Endometrial microvascular endothelial cells (primary cell): ENCODE results near the gene VPS37C. TPM values are rescaled to one million over a fixed set of nuclear protein-coding genes. Genes with fewer than 3 reads are reported as not detected.
"Not testable (repeated sequence)": the region's sequence is repeated elsewhere in the genome, so short reads cannot be mapped to it uniquely, and the experiment has no call there.

Experiments
- in situ Hi-C: cut with HindIII; loops from 2 replicates; pipeline ENCODE4 v1.10.0; 2017; ENCODE audit warnings: low sequenced_read_pairs, low pct_unique_long_range_greater_than_20kb; ENCODE audit errors: inconsistent ontology term
- total RNA-seq: library from RNA; depleted of rRNA; stranded (reverse); fragments of >200 nt; gene quantifications from one replicate; pipeline ENCODE4 v1.2.3, GENCODE V29; 2015; ENCODE audit errors: inconsistent ontology term

The VPS37C gene
- total RNA-seq = 20.4 TPM

DNA sequence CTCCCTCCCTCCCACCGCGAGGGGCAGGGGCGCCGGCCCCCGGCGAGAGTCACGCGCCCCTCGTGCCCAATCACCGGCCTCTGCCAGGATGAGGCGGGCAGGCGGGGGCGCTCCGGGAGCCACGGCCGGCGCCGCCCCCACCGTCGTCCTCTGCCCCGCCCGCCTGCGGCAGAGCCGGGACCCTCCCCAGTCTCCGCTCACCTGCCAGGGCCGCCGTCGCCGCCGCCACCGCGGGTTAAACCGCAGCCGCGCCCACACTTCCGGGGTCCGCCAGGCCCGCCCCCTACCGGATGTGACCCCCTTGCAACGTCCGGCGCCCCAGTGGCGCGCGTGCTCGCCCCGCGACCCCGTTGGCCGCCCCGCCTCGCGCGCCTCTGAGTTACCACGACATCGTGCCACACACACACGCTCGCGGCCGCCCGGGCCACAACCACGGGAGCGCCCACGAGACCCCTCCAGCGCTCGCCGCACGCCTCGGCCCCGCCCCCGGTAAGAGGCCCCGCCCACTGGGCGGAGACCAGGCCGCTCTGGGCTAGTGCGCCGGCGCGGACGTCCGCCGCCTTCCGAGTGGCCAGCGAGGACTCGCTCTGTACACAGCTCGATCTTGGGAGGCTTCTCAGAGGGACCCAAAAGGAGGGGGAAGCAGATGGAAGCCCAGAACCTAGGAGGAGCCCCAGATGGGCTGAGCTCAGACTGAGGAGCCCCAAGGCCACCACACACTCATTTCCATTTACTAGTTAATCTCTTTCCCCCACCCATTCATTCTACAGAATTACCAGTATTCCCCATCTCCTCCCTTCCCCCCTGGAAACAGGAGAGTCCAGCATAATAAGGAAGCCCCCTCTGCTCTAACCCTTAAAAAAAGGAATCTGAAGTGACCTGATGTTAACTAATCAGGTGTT is at the start of gene VPS37C:
Gene VPS37C (minus strand): TSS at position 237 of the 902 bp plus-strand sequence. CDS start 22,597 bp downstream, outside the sequence.
- in situ Hi-C loops = no loop called here

DNA sequence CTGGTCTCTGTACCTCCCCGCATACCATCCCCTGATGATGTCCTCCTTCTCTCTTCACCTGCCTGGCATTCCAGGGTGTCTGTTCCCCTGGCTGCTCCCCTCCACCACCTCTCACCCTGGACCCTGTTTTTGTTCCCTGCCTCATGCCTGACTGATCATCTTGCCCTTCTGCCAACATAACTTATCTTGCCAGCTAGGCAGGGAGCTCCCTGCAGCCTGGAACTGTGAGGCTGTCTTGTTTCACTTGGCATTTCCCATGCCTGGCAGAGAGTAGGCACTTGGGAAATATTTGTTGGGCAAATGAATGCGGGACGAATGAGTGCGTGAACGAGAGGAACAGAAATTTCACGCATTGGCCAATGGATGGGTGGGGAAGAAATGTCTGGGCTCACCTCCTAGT is 49.4 kb upstream of the VPS37C start:
- in situ Hi-C loops = not testable (repeated sequence)

DNA sequence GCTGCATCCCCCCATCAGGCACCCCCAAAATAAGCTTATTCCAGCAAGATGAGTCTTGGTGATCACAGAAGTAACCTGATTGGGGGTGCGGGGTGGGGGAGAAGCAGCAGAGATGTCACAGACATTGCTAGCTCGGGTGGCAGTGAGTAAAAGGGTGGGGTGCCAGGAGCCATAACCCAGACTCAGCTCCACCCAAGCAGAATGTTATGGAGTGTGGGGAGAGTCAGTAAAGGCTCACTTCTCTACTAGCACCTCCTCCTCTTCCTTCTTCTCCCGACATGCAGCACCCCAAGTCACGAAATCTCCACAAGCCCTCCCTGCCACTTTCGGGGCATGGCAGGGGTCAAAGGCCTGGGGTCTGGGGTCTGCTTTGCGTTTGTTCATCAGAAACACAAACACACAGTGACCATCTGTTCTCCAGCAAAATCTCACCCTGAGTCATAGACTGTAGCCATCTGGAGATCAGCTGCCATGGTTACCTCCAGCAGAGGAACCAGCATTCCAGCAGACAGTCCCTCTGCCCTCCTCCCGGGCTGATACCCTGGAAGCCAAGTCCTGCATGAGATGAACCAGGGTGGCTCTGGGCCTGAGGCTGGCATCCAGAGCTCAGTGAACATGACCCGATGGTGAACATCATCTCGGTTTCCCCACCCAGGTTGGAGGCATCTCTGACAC is 46.5 kb upstream of the VPS37C start:
- in situ Hi-C loops = not testable (repeated sequence)

- in situ Hi-C loops = not testable (repeated sequence)
These were observed 43.4 kb upstream of the VPS37C start for GRCh38 chr11:61204502-61205059.

- in situ Hi-C loops = not testable (repeated sequence)
These were observed 42.6 kb upstream of the VPS37C start for GRCh38 chr11:61203873-61204272.

GRCh38 chr11:61202950-61203746 is 41.9 kb upstream of the VPS37C start, which contains the start of gene PGA3:
TSS of gene PGA3 (plus strand) at chr11:61203515. CDS start at chr11:61203565, 50 bp downstream.
- in situ Hi-C loops = not testable (repeated sequence)

GRCh38 chr11:61201476-61201875 is 40.2 kb upstream of the VPS37C start:
- in situ Hi-C loops = no loop called here

- in situ Hi-C loops = no loop called here
These were observed 37.8 kb upstream of the VPS37C start for GRCh38 chr11:61198948-61199523.

DNA sequence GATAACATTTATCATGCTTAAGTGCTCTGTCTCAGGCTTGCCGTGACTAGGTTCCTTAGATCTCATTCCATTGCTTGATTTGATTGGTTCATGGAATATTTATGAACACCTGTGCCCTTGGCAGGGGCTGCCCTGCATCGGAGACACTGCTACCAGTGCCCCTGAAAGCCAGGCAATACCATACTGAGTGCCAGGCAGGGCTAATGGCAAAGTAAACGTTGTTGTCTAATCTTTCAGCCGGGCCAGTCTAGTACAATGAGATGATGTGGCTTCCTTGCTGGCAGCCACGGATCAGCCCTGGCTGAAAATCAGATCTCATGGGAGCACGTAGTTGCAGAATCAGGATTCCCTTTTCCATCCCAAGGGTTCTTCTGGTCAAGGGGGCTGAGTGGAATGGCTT is 37.1 kb upstream of the VPS37C start:
- in situ Hi-C loops = no loop called here

DNA sequence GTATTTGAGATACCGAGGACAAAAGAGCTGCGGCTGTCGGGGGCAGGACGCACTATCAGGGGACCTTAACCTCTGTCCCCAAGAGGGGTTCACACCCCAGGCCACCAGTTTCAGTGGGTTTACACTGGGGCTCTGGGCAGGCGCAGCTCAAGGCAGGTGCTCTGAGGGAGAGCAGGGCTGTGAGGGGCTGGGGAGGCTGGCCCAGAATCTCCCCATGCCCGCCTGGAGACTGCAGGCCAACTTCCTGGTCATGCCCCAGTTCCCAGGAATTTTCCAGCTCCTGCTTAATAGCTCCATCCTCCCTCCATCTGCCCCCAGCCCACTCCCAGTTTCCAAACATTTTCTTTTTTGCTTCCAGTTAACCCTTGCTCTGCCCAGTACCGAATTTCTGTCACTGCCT is 34.5 kb upstream of the VPS37C start:
- in situ Hi-C loops = no loop called here

- in situ Hi-C loops = no loop called here
These were observed 33.9 kb upstream of the VPS37C start for GRCh38 chr11:61194981-61195695.

DNA sequence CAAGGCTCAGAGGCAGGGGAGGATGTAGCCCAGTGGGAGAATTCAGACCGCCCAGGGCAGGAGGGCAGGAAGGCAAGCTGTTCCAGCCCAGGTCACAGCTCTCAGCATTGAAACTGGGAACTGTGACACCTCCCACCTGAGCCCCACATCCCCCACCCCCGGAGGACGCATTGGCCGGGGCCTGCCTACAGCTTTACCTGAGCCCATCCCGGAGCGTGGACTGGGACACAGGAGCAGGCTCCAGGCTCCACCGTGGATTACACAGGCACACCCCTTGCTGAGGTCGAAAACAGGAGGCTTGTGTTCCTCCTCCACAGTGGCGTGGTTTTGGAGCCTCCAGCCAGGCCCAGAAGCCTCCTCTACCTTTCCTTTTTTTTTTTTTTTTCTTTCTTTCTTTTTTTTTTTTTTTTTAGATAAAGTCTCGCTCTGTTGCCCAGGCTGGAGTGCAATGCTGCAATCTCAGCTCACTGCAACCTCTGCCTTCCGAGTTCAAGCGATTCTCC is 33.0 kb upstream of the VPS37C start:
- in situ Hi-C loops = no loop called here

DNA sequence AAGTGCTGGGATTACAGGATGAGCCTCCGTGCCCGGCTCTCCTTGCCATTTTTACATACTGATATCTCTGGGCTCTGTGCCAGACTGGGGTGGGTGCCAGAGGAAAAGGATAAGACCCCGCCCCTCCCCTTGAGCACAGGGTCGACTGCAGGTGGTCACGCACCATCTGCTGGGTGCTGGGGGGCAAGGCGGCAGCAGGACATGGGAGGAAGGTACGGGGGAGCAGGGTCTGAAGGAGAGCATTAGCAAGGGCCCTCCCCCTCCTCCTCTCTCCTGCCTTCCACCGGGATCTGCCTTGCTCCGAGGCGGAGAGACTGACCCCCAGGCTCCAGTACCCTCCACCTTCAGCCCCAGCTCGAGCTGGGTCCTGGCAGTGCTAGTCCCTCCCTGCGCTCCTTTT is 32.4 kb upstream of the VPS37C start:
- in situ Hi-C loops = no loop called here

DNA sequence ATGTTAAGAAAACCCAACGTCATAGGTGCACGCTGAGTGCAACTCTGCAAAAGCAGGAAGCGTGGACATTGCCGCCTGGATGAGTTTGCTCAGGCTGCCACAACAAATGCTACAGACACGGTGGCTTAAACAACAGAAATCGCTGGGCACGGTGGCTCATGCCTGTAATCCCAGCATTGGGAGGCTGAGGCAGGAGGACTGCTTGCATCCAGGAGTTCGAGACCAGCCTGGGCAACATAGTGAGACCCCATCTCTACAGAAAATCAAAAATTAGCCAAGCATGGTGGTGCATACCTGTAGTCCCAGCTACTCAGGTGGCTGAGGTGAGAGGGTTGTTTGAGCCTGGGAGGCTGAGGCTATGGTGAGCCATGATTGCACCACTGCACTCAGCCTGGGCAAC is 28.7 kb upstream of the VPS37C start:
- in situ Hi-C loops = no loop called here

DNA sequence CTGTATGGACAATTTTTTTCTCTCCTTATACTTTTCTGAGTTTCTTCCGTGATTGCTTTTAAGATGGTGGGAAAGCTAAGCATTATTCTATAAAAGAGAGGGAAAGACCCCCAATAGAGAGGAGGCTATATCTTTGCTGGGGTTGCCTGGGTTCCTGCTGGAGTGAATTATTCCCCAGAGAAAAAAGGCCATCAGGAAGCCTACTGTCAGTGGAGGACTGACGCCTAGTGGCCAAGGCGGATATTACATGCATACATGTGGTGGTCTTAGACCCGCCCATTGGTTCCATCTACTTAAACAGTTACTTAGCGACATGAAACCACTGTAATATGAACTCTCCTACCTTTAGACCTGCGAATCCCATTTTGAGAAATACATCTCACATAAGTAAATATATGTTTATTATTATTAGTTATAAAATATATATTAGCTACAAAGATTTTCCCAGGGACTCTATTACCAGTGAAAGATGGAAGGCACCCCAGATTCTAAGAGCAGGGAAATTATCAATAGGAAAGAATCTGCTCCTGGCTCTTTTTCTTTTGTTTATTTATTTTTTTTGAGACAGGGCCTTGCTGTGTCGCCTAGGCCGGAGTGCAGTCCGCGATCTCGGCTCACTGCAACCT is 26.4 kb upstream of the VPS37C start:
- in situ Hi-C loops = no loop called here

DNA sequence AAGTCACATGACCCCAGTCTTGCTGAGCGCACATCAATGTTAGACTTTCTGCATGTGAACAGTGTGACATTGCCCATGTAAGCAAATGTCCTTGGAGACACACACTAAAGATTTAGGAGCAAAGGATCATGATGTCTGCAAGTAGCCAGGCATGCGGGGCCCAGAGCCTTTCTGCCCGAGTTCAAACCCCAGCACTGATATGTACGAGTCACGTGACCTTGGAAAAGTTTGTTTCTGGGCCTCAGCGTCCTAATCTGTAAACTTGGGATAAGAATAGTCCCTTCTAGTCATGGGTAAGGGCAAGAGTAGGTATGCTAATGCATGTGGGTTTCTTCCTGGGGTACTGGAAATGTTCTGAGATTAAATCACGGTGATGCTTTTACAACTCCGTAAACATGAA is 25.3 kb upstream of the VPS37C start:
- in situ Hi-C loops = no loop called here

GRCh38 chr11:61183645-61184044 is 22.4 kb upstream of the VPS37C start:
- in situ Hi-C loops = no loop called here
